HG03521 (cell line): Measurements from ENCODE around the gene EPHA1.

Experiments
- ATAC-seq: cut with Tn5 transposase; IDR thresholded peaks from one replicate; pipeline ENCODE4 v1.9.1; 2021; ENCODE audit warnings: mild to moderate bottlenecking, moderate library complexity; ENCODE audit not compliant: unreplicated experiment

The EPHA1 gene

DNA sequence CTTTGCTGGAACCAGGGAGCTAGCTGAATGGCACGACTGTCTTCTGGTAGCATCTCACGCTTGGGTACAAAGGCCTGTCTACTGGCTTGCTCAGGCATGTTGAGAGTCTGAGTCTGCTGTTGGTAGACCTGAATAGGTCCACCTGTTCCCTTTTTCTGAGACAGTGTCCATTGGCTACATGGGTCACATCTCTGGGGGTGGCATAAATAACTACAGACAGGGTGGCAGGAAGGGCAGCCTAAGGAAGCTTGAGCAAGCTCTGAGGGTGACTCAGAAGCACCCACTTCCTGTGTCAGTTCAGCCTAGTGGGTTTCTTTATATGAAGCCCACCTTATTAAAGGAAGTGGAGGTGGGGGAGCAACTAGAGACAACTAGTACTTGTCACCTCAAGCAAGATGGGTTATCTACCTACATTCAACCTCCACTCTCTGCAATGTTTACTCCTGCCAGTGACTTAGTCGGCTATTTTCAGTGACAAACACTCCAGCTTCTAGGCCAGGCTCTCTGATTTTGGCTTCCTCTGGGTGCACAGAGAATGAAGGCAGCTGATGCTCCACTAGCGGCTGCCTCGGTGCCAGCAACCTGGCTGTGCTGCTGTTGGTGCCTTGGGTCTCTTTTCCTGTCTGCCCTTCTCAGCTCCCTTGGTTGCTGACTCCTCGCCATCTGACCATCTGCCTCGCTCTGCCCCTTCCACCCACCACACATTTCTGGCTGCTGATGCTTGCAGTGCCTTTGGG is 33.2 kb downstream of the EPHA1 start:
- no peak for ATAC-seq

DNA sequence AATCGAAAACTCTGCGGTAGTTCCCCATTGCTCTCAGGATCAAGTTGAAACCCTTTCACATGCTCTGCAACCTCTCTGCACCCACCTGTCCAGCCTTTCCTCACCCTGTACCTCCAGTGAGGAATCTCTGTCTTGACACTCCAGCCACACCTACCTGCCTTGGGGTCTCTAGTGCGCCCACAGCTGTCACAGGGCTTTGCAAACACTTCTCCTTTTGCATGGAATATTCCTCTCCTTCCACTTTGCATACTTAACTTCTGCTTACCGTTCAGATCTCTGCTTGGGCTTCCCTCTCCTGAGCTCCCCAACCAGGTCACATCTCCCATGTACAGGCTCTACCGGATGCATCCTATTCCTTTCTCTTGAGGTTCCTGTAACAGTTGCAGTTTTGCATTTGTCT is 34.1 kb downstream of the EPHA1 start:
- no peak for ATAC-seq

DNA sequence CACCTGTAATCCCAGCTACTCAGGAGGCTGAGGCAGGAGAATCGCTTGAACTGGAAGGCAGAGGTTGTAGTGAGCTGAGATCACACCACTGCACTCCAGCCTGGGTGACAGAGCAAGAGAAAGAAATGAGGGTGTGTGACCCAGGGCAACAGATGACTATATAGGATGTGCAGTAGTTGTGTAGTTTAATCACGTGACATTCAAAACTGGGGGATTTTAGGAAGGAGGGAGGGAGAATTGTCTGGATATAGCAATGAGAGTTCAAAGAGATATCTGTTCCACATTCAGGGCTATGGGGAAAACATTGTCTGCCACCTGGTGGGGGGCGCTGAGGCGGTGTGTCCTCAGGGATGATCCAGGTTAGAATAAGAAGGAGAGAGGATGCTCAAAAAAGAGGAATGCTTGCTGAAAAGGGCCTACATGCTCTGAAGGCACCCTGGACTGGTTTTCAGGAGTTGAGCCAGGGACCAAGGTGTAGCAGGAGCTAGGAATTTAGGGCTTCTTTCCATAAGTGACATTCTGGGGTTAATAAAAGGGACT is 35.3 kb downstream of the EPHA1 start:
- ATAC-seq, result no peak

DNA sequence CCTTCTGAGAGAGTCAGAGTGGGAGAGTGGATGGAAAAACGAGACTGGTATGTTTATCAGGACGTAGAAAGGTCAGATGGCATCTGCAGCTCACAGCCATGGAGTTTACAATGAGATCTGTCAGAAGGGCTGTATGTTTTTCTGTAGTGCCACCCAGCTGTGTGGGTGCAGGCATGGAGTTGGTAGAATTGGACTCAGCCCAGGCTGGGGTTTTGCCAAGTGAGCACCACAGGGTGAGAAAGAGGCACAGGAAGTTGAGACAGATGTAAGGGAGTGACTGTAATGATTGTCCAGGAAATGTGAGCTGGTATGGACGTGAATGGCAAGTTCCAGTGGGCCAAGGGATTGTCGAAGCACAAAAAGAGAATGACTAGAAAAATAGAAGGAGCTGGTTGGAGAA is 36.6 kb downstream of the EPHA1 start:
- ATAC-seq, result no peak

DNA sequence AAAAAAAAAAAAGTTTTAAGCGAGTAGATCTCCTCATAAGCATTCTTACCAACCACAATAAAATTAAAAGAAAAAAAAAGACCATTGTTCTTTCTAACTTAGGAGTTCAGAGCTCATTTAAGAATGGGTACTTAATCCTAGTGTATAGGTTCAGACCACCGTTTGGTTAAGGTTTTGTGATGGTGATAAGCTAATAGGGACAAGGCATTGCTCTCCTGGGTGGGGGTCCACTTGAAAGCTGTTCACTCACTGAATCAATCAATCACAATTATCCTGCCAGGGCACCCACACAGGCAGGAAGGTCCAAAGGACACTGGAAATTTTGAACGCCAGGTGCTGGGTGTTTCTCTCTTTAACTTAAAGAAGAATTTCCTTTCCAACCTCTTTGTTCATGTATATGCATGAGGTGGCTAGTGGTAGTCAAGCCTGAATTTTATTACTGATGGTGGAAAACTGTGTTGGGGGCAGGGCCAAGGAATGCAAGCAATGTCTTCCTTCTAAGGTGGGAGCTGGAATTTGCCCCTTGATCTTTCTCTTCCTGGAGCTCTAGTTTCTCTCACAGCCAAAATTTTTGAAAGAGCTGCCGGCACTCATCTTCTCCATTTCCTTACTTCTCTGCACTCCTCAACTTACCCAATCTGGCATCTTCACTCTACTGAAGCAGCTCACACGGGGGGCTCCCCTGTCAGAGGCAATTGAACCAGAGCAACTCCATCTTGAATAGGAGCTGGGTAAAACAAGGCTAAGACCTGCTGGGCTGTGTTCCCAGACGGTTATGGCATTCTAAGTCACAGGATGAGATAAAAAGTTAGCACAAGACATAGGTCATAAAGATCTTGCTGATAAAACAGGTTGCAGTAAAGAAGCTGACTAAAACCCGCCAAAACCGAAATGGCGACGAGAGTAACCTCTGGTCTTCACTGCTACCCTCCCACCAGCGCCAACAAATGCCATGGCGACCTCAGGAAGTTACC is 38.7 kb downstream of the EPHA1 start:
- ATAC-seq, result no peak

DNA sequence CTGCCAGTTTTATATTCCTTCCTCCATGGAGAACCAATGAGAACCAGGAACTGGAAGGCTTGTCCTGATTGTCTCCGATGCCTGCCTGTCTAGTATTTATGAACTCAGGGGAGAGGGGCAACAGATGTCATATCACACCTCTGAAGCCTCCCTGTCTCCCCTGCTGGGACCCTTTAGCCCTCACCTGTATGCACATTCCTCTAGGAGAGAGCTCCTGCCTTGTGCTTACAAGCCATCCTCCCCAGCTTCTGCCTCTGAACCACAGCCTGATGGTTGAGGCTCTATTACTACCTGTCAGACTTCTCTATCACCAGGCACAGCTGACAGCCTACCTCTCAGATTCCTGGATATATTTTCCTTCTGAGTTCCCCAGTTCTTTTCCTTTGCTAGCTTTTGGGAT is 40.3 kb downstream of the EPHA1 start:
- no peak for ATAC-seq

DNA sequence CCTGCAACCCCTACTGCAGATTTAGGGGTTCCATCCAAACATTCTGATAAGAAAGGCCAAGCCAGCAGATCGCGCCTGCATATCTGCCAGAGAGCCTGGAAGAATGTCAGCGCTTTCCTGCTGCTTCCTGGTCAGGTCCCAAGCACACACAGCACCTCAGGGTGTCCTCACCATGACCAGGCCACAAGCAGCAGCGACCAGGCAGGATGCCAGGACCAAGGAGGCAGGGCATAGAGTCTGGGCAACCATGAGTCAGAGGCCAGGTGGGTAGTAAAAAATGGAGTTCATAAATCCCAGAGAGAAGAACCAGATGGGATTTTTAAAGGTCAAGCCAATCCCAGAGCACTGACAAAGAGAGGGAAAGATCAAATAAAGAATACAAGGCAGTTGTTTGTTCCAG is 40.7 kb downstream of the EPHA1 start:
- no peak for ATAC-seq

DNA sequence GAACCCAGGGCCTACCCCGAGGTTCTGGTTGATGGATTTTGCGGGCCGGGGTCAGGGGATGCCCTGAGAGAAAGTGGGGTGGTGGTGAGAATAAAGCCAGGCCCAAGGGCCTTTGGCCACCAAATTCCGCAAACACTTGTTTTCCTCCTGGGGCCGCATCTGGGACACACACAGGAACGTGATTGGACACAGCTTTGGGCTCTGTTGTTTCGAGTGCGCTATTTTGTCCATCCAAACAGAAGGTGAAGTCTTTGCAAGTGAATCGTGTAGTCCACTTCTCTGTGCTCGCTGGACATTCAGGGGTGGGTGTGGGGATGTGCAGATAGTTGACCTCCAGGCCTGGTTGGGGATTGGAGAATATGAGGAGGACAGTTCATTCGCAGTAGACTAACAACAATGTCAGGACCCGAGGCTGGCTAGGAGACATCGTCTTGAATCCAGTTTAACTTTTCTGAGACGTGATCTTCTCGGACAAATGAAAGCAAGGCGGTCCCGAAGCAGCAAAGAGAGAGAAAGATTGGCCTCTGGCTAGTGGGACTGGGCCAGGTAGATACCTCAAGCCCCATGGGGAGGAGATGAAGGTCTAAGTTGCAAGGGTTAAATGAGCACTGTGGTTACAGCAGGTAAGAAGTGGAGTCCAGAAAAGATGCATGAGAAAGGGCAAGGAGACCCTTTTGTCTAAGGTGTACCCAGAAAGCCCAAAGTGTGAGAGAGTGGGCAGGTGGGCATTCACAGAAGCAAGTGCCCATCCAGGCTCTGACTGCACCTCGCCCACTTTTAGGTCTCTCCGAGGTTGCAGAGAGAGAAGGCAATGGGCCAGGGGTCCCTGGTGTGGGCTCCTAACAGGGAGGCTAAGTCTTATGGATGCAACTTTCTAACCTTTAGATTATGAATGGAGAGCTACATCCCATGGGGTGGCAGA is 45.4 kb downstream of the EPHA1 start:
- ATAC-seq, result no peak

DNA sequence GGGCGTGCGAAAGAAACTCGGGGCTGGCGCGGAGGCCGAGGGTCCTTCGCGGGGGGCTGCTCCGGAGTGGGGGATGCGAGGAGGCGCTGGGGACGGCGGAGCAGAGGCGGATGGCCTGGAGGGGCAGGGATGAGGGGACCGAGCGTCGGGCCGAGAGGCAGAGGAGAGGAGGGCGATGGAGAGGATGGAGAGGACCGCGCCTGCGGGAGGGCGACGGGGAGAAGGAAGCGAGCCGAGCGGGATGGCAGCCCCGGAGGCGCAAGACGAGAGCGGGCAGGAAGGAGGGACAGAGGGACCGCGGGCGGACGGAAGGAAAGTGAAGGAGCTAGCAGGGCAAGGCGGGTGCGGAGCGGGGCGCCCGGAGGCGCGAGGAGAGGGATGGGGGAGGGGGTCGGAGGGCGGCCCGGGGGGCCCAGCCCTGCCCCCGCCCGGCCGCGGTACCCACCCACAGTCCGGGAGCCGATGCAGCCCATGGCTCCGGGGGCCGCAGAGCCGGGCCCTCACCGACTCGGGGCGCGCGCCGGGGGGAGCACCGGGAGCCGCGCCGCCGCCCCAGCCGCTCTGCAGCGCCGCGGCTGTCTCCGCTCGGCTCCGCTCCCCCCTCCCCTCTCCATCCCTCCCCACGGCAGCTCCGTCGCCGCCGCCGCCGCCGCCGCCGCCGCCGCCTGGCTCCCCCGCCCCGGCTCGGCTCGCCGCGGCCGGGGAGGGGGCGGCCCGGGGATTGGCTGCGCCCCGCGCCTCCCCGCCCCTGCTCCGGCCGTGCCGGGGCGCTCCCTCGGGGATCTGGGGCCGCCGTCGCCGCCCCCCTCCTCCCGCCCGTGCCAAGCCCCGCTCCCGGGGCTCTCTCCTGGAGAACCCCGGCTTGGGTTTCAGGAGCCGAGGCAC is 46.3 kb downstream of the EPHA1 start, which contains the start of gene FAM131B:
TSS of gene FAM131B (minus strand) at position 583 of the 885 bp plus-strand sequence. CDS start at position 473, 110 bp downstream.
- ATAC-seq, result peak; percentile 43

DNA sequence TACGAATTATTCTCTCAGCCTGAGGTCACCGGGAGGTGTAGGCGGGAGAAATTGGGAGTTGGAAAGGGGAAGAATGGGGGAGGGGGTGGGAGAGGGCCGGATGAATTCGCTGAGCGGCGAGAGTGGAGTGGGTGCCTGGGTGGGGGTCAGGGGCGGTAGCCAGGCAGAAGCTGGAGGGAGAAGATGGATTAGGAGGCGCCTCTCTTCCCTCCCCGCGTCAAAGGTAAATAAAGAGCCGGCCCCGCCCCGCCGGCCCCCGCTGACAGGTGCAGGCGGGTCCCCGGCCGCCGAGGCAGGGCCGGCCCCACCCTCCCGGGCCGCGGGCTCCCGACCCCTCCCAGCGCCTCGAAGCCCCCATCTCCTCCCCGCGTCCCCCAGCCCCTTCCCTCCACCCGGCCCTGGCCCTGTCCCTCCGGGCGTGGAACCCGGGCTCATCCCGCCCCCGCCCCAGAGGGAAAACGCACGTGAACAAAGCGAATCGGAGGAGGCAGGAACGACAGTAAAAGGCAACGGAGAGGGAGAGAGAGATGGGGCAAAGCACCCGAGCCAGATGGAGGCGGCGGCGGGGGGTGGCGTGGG is 47.0 kb downstream of the EPHA1 start:
- ATAC-seq, result no peak

DNA sequence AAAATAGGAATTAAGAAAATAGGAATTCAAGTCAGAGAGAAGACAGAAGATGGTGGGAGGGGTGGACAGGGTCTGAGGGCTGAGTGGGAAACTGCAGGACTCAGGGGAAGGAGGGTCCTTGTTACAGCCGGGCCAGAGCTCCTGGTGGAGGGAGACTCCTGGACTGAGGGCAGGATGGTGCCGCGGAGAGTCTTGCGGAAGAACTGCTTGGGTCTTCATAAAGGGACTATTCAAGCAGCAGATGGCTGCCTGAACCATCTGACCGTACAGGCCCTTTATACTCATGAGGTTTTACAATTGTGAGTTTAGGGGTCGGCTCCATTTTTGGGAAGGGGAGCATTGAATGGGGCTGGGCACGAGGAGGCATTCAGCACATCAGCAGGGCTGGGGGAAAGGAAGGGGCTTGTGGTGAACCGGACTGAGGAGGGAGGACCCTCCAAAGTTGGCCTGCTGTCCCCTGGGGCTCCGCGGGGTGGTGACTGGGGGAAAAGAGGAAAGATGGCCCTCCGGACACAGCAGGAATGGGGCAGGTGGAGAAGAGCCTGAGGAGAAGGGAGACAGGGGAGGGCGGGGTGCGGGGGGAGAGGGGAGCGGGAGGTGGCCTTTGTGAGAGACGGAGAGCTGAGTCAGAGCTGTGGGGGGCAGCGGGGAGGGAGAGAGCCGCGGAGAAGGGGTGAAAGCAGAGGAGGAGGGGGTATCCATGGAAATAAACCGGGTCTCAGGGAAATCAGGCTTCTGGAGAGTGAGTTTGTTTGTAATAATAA is 47.7 kb downstream of the EPHA1 start:
- no peak for ATAC-seq

DNA sequence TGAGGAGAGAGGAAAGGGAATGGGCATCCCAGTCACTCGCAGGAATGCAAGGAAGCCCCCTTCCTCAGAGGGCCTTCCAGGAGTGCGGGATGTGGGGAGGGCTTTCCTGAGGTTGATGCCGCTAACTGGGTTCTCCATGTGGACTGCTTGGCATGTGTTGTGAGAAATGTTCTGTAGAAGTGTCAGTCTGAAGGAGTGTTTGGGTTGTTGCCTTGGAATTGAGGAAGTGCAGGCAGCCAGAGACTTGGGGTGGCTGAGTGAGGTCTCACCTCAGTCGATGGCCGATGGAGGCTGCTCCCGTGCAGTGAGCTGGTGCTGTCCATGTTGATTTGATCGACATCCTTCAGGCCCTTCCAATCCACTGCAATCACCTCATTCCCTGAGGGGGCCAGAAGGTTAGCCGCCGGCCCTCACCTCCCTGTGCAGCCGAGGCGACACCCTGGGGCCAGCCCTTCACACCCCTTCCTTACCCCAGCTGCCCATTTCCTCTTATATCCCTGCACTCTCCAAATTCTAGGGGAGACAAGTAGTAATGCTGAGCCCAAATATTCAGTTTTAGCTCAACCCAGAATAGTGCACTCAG is 48.8 kb downstream of the EPHA1 start:
- ATAC-seq, result no peak

DNA sequence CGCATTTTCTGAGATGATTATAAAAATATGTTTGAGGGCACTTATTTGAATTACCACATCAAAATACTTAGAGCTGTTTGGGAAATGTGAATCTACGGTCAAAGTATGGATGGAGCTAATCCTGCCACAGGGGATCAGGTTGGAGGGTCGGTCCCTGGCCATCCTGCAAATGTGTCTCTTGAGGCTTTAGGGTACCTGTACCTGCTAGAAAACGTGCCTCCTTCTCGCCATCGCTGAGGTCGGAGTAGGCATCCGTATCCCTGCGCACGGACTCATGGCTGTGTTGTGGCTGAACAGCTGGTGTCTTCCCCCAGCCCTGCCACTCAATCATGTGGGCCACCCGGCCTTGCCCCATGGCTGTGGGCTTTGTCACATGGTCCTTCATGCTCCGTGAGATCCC is 50.0 kb downstream of the EPHA1 start:
- ATAC-seq, result no peak

DNA sequence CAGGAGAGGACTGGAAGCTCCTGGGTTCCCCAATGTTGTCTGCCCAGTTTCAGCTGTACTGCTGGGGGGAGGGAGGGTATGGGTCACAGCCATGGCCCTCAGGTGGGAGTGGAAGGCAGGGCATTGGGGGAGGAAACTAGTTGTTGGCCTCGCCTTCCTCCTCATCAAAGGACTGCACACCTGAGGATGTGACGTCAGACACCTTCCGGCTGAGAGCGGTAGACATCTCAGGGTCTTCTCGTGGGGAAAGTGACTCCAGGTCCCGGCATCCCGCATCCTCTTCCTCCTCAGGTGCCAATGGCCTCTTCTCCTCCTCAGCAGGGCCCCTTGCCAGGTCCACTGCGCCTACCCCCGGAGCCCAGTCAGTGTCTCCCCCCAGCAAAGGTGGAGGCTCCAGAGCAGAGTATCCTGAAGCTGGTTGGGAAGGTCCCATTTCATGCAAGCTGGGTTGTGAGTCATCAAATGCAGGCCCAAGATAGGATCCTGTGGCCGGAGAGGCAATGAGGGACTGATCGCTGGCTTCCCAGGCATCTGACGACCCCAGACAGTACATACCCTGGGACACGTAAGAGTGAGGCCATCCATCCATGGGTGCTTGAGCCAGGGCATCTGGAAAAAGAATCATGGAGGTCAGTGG is 52.1 kb downstream of the EPHA1 start:
- no peak for ATAC-seq

DNA sequence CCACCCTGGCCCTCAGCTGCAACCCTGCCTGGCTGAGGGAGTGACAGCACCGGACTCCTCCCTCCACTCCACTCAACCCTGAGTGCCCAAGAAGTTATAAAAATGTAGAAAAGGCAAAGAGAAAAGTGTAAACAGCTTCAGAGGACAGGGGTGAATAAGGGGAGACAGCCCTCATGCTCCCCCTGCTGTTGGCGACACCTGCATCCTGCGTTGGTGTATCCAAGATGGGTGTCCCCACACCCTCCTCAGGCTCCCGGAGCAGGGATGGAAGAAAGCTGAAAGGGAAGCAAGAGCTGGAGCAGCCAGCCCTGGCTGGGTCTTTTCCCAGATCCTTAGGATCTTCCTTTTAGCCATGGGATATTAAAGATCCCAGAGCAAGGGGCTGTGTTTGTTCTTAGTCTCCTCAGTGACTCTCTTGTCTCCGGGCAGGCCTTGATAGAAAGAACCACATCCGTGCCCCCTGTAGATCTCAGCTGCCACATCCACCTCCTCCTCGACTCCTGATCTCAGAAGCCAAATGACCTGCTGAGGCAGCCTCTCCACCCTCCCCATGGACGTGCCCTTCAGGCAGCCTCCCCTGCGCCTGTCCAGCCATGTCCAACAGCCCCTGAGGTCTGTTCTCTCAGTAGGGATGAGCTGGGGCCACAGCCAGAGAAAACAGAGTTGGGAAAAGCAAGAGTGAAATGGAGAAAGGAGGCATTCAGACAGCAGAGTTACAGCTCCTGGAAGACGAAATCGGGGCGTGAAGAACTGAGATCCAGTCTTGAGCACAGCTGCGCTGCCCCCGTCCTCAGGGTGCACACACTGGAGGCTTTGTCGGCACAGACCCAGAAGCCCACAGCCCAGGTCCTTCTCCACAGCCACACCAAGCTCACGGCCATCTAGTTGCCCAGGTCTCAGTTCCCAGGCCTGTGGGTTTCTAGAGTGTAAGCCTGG is 52.9 kb downstream of the EPHA1 start:
- no peak for ATAC-seq

DNA sequence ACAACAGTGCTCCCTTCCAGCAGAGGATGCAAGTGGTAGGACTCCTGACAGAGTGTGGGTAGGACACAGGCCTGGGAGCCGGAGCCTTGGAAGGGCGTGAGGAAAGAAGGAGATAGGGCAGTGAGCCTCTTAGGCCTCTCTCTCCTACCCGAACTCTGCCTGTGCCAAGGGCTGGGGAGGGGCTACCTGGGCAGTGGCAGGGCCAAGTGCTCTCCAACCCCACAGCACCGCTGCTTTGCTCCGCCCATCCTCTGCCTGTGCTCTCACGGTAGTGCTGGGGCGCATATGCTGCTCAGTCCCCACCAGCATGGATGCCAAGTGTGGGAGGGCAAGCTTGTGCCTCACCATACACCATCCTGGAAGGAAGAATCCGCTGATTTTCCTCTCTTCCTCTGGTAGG is 53.7 kb downstream of the EPHA1 start:
- no peak for ATAC-seq

DNA sequence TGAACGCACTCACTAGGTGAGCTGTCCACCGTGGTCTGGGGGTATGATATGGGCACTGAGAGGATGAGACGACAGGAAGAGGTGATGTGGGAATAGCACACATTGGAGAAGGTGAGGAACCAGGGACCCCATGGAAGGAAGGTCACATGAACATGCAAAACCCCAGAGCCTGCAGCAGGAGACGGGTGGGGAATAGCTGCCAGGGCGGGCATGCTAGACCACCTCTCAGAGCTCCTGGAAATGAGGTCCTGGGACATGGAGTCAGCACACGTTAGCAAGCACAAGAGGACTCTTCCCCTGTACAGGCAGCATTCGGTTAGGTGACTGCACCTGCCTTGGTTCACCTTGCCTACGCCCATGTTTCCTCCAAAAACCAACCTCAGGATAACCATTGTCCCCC is 54.3 kb downstream of the EPHA1 start:
- no peak for ATAC-seq
